Naive thymus-derived CD8-positive, alpha-beta T cell (primary cell): ENCODE data around the gene AGAP1. TPM values are rescaled to one million over a fixed set of nuclear protein-coding genes. Genes with fewer than 3 reads are reported as not detected.
"Not testable (repeated sequence)": the region's sequence is repeated elsewhere in the genome, so short reads cannot be mapped to it uniquely, and the experiment has no call there.

ENCODE experiments used
- ATAC-seq, 2 donors: fragments of 150-1000 bp; cut with Tn5 transposase in 1 of 2; sonication (Bioruptor Pico), chemical (Tn5 transposase) in 1 of 2; 1 replicate in 1 of 2; 2 replicates in 1 of 2; pipeline ENCODE4 v1.10.0; 2021; ENCODE audit warnings: mild to moderate bottlenecking in 2 of 2, moderate library complexity in 2 of 2
- POLR2A ChIA-PET: fragments of 350-600 bp; sonication (Branson Sonifier 250); formaldehyde crosslinking; loops from one replicate; lab custom pipeline; 2021; ENCODE audit warnings: antibody characterized with exemption; lab: Charles Lee
- DNase-seq, 10 donors: peaks; one replicate each; pipeline versions ENCODE4 v3.0.0 to v3.0.0-alpha.2; 2020 to 2022
- H3K27ac Mint-ChIP-seq, 10 donors: one replicate each; pipeline ENCODE4 v1.8.0; 2020 to 2022; ENCODE audit warnings: mild to moderate bottlenecking in 10 of 10, mixed read lengths in 10 of 10, moderate library complexity in 4 of 10, inconsistent platforms in 1 of 10
- H3K27me3 Mint-ChIP-seq, 5 donors: one replicate each; pipeline ENCODE4 v1.8.0; 2021 to 2022; ENCODE audit warnings: mixed read lengths in 5 of 5
- H3K36me3 Mint-ChIP-seq, 3 donors: one replicate each; pipeline ENCODE4 v1.8.0; 2020 to 2022; ENCODE audit warnings: mixed read lengths in 3 of 3, mild to moderate bottlenecking in 2 of 3, inconsistent platforms in 1 of 3
- H3K4me1 Mint-ChIP-seq, 4 donors: one replicate each; pipeline ENCODE4 v1.8.0; 2021 to 2022; ENCODE audit warnings: mixed read lengths in 4 of 4
- H3K4me3 Mint-ChIP-seq, 10 donors: one replicate each; pipeline ENCODE4 v1.8.0; 2020 to 2022; ENCODE audit warnings: mild to moderate bottlenecking in 10 of 10, mixed read lengths in 10 of 10, moderate library complexity in 6 of 10, inconsistent platforms in 1 of 10
- H3K9me3 Mint-ChIP-seq, 9 donors: one replicate each; pipeline ENCODE4 v1.8.0; 2020 to 2022; ENCODE audit warnings: mixed read lengths in 9 of 9, mild to moderate bottlenecking in 3 of 9, inconsistent platforms in 1 of 9, moderate library complexity in 1 of 9
- polyA plus RNA-seq, 3 donors: library from polyadenylated mRNA; unstranded; fragments of 300-500 nt; fragmentation: Illumina TruSeq; gene quantifications; one replicate each; pipeline ENCODE4 v1.2.3, GENCODE V29; 2021
- total RNA-seq, 8 experiments: library from RNA in 2 of 8; stranded (reverse) in 2 of 8; gene quantifications; one replicate each; pipeline ENCODE4 v1.2.3 and lab custom pipeline; 2021 to 2026

Gene AGAP1
- total and polyA plus RNA-seq, 5 experiments from 2014 or later = 0.03 to 0.52 (median 0.29) TPM; not detected in 1

DNA sequence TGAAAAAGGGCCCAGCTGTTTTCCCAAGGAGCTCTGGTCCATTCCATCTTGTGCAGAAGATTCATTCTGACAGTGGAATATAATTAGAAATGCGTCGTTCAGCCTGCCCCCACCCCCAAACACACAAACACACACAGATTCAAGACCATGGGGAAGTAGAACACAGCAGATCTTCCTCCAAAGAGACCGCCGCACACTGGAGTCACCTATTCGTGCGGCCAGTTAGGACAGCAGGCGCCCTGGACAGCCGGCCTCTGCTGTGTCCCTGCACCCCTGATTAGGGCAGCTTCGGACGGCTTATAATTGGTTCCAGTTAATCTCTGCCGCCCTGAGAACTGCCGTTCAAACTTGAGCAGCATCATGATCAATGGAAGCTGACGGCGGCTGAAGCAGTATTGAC is 558.4 kb downstream of the AGAP1 start:
- Mint-ChIP-seq H3K4me3 (no peak overlapping the region), H3K36me3 (no peaks in the 10 kb centered on the region), H3K9me3 (peaks cover 0 to 4% (median 0%) of the 10 kb centered on the region in 9 donors), H3K27ac (no peak overlapping the region), H3K27me3 (peaks cover 10 to 54% (median 15%) of the 10 kb centered on the region in 5 donors), H3K4me1 (peaks cover 0 to 4% (median 2%) of the 10 kb centered on the region in 4 donors)
- DNase-seq = peak in 1 of 10 donors; percentile 21
- no peak for ATAC-seq
- POLR2A ChIA-PET = interaction anchor here (0.6 kb wide), 1 partner anchor 813 kb away, joined by 3 read pairs; no protein-coding TSS in a partner anchor

DNA sequence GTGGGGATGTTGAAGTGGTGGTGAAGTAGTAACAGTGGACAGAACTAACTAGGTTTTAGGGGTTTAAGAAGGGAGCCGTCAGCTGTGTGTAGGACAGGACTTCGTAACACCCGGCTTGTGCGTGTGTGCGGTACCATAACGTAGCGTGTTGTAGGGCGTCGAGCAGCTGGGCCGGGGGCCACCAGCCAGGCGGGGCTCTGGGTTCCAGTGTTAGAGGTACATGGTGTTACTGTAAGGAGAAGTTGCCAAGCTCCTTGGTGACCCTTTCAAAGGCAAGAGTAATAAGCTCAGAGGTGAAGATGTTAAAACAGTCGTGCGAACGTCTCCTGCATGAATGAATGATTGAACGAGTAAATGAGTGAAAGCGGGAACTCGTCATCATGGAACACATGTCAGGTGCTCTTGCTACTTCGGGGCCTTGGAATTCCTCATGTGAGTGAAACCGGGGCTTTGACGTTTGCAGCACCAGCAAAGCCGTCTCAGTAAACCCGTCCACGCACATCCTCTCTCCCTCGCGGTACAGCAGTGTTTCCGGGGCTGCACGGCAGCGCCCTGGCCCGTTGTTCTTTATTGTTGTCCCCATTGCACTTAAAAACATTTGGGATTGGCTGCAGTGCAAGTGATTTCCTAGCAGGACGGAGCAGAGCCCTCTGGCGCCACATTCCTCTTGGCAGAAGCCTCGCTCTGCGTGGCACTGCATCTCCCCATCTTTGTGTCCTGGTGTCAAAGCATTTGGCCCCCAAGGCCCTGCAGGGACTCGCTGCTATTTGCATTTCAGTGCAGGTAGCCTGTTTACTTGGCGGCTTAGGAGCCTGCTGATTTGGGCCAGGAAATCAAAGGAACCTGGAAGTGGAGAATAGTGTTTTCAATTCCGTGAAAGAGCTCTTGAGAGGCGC is 559.3 kb downstream of the AGAP1 start:
- Mint-ChIP-seq H3K27ac (no peak overlapping the region), H3K9me3 (peaks cover 0 to 6% (median 3%) of the 10 kb centered on the region in 9 donors), H3K4me3 (no peak overlapping the region), H3K4me1 (peaks cover 0 to 4% (median 2%) of the 10 kb centered on the region in 4 donors), H3K27me3 (peaks cover 10 to 55% (median 16%) of the 10 kb centered on the region in 5 donors), H3K36me3 (no peaks in the 10 kb centered on the region)
- ATAC-seq (no peak), DNase-seq (peak in 1 of 10 donors; percentile 15)
- POLR2A ChIA-PET = no interaction called here

DNA sequence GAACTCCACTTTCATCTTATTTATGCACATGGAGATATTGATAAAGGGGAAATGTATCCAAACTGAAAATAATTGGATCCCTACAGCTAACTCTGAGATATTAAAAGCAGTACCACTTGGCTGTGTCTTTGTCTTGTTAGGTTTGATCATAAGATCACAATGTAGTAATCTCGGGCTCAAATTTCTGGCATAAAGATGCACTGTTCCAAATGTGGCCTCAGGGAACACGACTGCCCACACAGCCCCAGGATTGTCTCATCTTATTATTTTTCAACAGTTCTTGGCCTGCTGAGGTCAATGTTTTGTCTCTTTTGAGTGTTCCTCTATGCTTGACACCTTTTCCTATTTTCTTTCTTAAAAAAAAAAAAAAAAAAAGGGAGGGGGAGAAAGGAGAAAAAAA is 560.3 kb downstream of the AGAP1 start:
- POLR2A ChIA-PET = no interaction called here
- peaks cover 10 to 55% (median 17%) of the 10 kb centered on the region in 5 donors for H3K27me3 Mint-ChIP-seq

DNA sequence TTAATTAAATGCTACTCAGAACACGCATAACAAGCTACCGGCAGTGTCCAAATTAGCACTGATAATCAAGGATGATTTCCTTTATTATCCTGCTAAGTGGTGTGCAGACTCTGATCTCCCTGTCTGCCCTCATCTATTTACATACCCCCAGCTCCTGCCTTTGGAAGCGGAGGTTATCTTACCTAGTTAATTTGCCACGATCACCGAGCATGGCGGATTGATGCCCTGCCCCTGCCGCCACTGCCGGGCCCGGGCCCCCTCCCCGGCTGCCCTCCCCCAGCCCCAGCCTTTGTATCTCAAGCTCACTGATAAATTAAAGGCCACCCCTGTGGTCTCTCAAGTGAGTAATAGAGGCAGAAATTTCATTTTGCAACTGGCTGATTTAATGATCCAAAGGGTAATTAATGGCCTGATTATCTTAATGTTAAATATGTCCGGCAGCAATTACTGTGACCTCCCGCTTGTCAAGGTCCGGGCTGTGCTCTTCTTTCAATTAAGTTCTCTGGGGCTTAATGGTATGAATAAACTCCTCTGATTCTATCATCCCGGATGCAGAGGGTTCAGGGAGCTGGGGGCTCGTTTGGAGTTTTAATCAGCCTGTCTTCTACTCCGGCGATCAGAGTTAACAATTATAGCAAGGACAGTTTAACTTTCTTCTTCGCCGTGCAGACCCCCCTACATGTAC is 560.9 kb downstream of the AGAP1 start:
- POLR2A ChIA-PET = no interaction called here
- no peak overlapping the region for H3K4me3 Mint-ChIP-seq
- ATAC-seq (no peak), DNase-seq (no peak)
- no peaks in the 10 kb centered on the region for H3K36me3 Mint-ChIP-seq
- H3K4me1 Mint-ChIP-seq = peaks cover 0 to 4% (median 2%) of the 10 kb centered on the region in 4 donors
- H3K27ac Mint-ChIP-seq = no peak overlapping the region
- H3K9me3 Mint-ChIP-seq = peaks cover 0 to 10% (median 5%) of the 10 kb centered on the region in 9 donors
- peaks cover 10 to 55% (median 17%) of the 10 kb centered on the region in 5 donors for H3K27me3 Mint-ChIP-seq

More for the DNA sequence above, 560.3 kb downstream of the AGAP1 start:
- H3K36me3 Mint-ChIP-seq = no peaks in the 10 kb centered on the region
- DNase-seq (no peak), ATAC-seq (no peak)
- H3K27ac Mint-ChIP-seq = no peak overlapping the region
- peaks cover 0 to 10% (median 5%) of the 10 kb centered on the region in 9 donors for H3K9me3 Mint-ChIP-seq
- H3K4me1 Mint-ChIP-seq = peaks cover 0 to 4% (median 2%) of the 10 kb centered on the region in 4 donors
- no peak overlapping the region for H3K4me3 Mint-ChIP-seq

DNA sequence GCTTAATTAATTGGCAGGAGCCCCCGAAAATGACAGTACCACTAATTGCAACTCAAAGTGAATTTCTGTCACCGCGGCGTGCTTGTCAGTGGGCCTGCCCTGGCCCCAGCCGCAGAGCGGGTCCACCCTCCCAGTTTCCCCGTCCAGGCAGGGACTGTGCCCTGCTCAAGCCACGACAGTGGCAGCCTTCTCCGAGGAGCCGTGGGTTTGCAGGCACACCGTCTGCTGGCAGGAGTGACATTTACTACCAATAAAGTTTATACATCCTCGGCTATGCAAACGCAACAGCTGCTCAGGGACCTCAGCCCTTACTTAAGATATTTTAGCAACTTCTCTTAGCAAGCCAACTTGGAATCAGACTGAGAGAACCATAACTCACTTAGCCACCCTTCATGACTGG is 561.6 kb downstream of the AGAP1 start:
- H3K4me3 Mint-ChIP-seq = no peak overlapping the region
- DNase-seq (peak in 1 of 10 donors; percentile 4), ATAC-seq (no peak)
- no peaks in the 10 kb centered on the region for H3K36me3 Mint-ChIP-seq
- POLR2A ChIA-PET = no interaction called here
- H3K27ac Mint-ChIP-seq = no peak overlapping the region
- peaks cover 10 to 55% (median 17%) of the 10 kb centered on the region in 5 donors for H3K27me3 Mint-ChIP-seq
- peaks cover 0 to 10% (median 5%) of the 10 kb centered on the region in 9 donors for H3K9me3 Mint-ChIP-seq
- H3K4me1 Mint-ChIP-seq = peaks cover 0 to 4% (median 0%) of the 10 kb centered on the region in 4 donors

DNA sequence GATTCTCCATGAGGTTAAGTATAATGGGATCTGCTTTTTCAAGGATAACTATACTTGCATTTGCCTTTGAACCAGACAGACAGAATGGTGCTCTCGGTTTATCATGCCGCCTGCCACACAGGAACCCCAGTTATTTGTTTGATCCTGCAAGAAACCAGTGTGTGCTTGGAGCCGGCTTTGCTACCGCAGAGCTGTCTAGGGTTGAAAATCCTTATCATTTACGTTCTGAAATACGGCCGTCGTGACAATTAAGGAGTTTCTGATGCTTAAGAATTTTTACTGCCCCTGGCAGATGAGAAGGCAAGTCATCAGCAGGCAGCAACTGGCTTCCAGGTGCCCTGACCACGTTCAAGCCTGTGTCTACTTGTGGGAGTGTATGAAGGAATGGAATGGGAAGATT is 562.3 kb downstream of the AGAP1 start:
- DNase-seq (peak in 1 of 10 donors; percentile 31), ATAC-seq (no peak)
- H3K4me3 Mint-ChIP-seq = no peak overlapping the region
- POLR2A ChIA-PET = no interaction called here
- peaks cover 0 to 4% (median 0%) of the 10 kb centered on the region in 4 donors for H3K4me1 Mint-ChIP-seq
- H3K36me3 Mint-ChIP-seq = no peaks in the 10 kb centered on the region
- H3K9me3 Mint-ChIP-seq = peaks cover 0 to 10% (median 5%) of the 10 kb centered on the region in 9 donors
- peaks cover 8 to 51% (median 17%) of the 10 kb centered on the region in 5 donors for H3K27me3 Mint-ChIP-seq
- H3K27ac Mint-ChIP-seq = no peak overlapping the region

DNA sequence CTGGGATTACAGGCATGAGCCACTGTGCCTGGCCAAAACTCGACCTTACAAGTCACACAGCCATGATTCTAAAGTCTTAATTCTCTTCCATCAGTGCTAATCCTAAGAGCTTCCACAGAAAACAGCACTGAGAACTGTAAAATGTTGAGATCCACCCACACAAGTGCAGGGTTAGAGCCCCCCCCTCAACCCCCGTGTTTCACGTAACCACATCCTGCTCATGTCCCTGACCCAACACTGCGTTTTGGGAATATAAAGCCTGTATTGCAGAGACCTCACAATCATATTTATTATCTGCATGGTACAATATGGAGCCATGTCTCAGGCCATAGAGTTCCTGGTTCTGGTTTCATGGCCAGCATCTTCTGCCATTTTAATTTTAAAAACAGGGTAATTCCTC is 563.5 kb downstream of the AGAP1 start:
- POLR2A ChIA-PET = no interaction called here
- no peaks in the 10 kb centered on the region for H3K36me3 Mint-ChIP-seq

DNA sequence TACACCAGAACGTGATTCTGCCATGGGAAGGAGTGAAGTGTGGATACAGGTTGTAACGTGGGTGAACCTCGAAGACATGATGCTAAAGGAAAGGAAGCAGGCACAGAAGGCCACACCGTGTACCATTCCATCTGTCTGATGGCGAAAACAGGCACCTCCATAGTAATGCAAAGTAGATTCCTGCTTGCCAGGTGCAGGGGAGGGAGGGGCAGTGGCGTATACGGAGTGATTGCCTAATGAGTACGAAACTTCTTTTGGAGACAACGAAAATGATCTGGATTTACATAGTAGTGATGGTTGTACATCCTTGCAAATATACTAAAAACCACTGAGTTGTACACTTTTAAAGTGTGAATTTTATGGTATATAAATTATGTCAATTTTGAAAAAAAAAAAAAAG is 567.7 kb downstream of the AGAP1 start:
- ATAC-seq (no peak), DNase-seq (no peak)
- Mint-ChIP-seq H3K4me3 (no peak overlapping the region), H3K9me3 (peaks cover 0 to 10% (median 4%) of the 10 kb centered on the region in 9 donors), H3K27me3 (peaks cover 0 to 11% (median 5%) of the 10 kb centered on the region in 5 donors), H3K4me1 (no peaks in the 10 kb centered on the region), H3K36me3 (no peaks in the 10 kb centered on the region), H3K27ac (no peak overlapping the region)
- POLR2A ChIA-PET = interaction anchor here (0.7 kb wide), 1 partner anchor 523 kb away, joined by 3 read pairs; no protein-coding TSS in a partner anchor

More for the DNA sequence above, 563.5 kb downstream of the AGAP1 start:
- H3K27me3 Mint-ChIP-seq = peaks cover 7 to 45% (median 17%) of the 10 kb centered on the region in 5 donors
- ATAC-seq (no peak), DNase-seq (peak in 1 of 10 donors; percentile 6)
- H3K4me3 Mint-ChIP-seq = no peak overlapping the region
- H3K4me1 Mint-ChIP-seq = peaks cover 0 to 4% (median 0%) of the 10 kb centered on the region in 4 donors
- peaks cover 0 to 10% (median 5%) of the 10 kb centered on the region in 9 donors for H3K9me3 Mint-ChIP-seq
- peak overlapping the region in 1 of 10 donors; percentile 24 for H3K27ac Mint-ChIP-seq

DNA sequence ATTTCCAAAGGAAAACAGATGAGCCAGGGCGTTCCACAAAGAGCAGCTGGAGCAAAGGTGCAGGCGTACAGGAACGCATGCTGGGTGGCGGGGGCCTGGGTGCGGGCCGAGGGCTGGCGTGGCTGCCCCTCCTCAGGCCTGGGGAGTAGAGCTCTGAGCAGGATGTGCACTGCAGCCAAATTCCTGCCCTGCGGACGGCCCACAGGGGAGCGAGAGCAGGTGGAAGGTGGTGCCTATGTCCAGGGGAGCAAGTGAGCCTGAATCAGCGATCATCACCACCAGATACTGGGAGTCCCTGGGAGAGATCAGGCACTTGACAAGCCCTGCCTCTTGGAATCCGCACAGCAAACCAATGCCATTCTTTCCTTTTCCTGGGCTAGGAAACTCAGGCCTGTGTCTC is 568.1 kb downstream of the AGAP1 start:
- POLR2A ChIA-PET = interaction anchor here (0.7 kb wide), 1 partner anchor 523 kb away, joined by 3 read pairs; no protein-coding TSS in a partner anchor

DNA sequence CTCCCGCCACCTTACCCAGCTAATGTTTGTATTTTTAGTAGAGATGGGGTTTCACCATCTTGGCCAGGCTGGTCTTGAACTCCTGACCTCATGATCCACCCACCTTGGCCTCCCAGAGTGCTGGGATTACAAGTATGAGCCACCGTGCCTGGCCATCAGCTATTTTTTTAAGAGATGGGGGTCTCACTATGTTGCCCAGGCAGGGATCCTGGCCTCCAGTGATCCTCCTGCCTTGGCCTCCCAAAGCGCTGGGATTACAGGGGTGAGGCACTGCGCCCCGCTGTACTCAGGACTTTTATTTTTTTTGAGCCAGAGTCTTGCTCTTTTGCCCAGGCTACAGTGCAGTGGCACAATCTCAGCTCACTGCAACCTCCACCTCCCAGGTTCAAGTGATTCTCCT is 569.0 kb downstream of the AGAP1 start:
- H3K27me3 Mint-ChIP-seq, H3K4me3 Mint-ChIP-seq, DNase-seq, H3K36me3 Mint-ChIP-seq, H3K4me1 Mint-ChIP-seq, H3K9me3 Mint-ChIP-seq, H3K27ac Mint-ChIP-seq, POLR2A ChIA-PET, ATAC-seq: not testable (repeated sequence)

More for the DNA sequence above, 568.1 kb downstream of the AGAP1 start:
- Mint-ChIP-seq H3K27ac (no peak overlapping the region), H3K9me3 (peaks cover 0 to 10% (median 4%) of the 10 kb centered on the region in 9 donors), H3K4me1 (no peaks in the 10 kb centered on the region), H3K4me3 (no peak overlapping the region), H3K27me3 (peaks cover 0 to 9% (median under 1%) of the 10 kb centered on the region in 5 donors), H3K36me3 (no peaks in the 10 kb centered on the region)
- DNase-seq = no peak
- no peak for ATAC-seq

DNA sequence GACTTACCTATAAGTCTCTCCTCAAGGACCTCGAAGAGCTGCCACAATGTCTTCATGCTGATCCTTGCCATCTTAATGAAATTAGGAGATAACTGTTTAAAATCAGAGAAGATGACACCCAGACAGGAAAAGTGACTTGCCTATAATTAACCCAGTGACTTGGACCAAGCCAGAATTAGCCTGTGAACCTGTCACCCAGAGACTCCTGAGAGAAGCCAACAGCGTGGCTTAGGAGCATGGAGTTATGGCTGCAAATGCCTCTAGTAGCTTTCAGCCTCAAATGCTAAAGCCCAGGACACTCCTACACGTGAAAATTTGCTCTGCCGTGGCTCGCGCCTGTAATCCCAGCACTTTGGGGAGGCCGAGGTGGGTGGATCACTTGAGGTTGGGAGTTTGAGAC is 570.2 kb downstream of the AGAP1 start:
- peaks cover 0 to 8% (median 3%) of the 10 kb centered on the region in 5 donors for H3K27me3 Mint-ChIP-seq
- ATAC-seq = no peak
- no peaks in the 10 kb centered on the region for H3K36me3 Mint-ChIP-seq
- H3K4me3 Mint-ChIP-seq = no peak overlapping the region
- H3K4me1 Mint-ChIP-seq = peaks cover 0 to 2% (median 0%) of the 10 kb centered on the region in 4 donors
- no peak for DNase-seq
- POLR2A ChIA-PET = no interaction called here
- H3K27ac Mint-ChIP-seq = no peak overlapping the region
- H3K9me3 Mint-ChIP-seq = peaks cover 0 to 4% (median 0%) of the 10 kb centered on the region in 9 donors

DNA sequence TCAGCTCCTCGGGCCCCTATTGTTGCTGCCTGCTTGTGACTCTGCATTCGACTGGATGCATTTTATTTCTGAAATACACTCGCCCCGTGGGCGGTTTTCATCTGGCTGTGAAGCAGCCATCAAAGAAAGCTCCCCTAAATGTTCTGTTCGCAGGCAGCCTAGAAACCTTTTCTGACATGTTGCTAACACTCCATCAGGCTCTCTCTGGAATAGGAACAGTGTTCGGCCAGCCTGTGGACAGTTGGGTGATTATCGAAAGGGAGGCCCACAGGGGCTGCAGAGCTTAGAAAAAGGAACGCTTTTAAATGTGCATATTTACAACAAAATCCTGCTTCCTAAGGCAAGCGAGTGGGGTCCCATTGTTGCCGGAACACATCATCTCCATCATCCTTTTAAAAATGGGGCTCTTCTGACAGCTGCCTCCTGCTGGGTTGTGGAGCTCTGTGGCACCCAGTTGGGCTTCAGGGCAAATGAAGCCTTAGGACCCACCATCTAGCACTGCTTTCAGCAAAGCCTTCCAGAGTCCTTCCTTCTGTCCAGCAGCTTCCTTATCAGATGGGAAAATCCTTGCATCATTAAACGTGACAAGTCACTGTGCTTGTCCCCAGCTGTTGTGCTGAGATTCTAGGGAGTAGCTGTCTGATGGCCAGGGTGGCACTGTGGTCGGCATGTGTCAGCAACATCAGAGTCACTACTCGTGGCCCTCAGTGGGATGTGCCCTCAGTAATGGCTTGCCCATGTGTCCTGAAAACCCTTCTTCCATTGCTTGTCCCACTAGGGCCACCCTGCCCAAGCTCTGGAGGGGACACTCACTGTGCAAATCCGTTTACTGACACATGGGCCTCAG is 571.7 kb downstream of the AGAP1 start:
- H3K4me3 Mint-ChIP-seq = no peak overlapping the region
- no peak for ATAC-seq

More for the DNA sequence above, 571.7 kb downstream of the AGAP1 start:
- POLR2A ChIA-PET = no interaction called here
- Mint-ChIP-seq H3K27ac (no peak overlapping the region), H3K27me3 (peaks cover 0 to 8% (median 3%) of the 10 kb centered on the region in 5 donors), H3K36me3 (no peaks in the 10 kb centered on the region), H3K9me3 (peaks cover 0 to 4% (median 0%) of the 10 kb centered on the region in 9 donors), H3K4me1 (peaks cover 0 to 2% (median 0%) of the 10 kb centered on the region in 4 donors)
- no peak for DNase-seq
